Skeletal muscle satellite cell (primary cell): ENCODE results near the gene GRK7. TPM values are rescaled to one million over a fixed set of nuclear protein-coding genes. Genes with fewer than 3 reads are reported as not detected.

ENCODE experiments used
- H3K27me3 ChIP-seq: 2 replicates; pipeline ENCODE4 v1.7.0; 2013; ENCODE audit warnings: low read length; ENCODE audit not compliant: control insufficient read depth, insufficient read depth
- H3K36me3 ChIP-seq: 2 replicates; pipeline ENCODE4 v1.7.0; 2013; ENCODE audit warnings: mild to moderate bottlenecking, control low read depth, low read length; ENCODE audit not compliant: insufficient read depth
- H3K4me1 ChIP-seq: 2 replicates; pipeline ENCODE4 v1.7.0; 2013; ENCODE audit warnings: low read length; ENCODE audit not compliant: control insufficient read depth, insufficient read depth
- H3K4me2 ChIP-seq: 2 replicates; pipeline ENCODE4 v1.7.0; 2013; ENCODE audit warnings: mild to moderate bottlenecking, low read length
- H3K4me3 ChIP-seq: 2 replicates; pipeline ENCODE4 v1.7.0; 2013; ENCODE audit warnings: low read length
- H3K9ac ChIP-seq: 2 replicates; pipeline ENCODE4 v1.7.0; 2013; ENCODE audit warnings: mild to moderate bottlenecking, low read depth, low read length, moderate library complexity
- H3K9me3 ChIP-seq: replicated peaks from 2 replicates; pipeline ENCODE4 v1.7.0; 2013; ENCODE audit warnings: mild to moderate bottlenecking, control low read depth, low read length
- small RNA-seq: library from RNA; depleted of rRNA; stranded (forward); fragments of <200 nt; gene quantifications from one replicate; pipeline ENCODE3, GENCODE V24; 2012

GRK7 gene

DNA sequence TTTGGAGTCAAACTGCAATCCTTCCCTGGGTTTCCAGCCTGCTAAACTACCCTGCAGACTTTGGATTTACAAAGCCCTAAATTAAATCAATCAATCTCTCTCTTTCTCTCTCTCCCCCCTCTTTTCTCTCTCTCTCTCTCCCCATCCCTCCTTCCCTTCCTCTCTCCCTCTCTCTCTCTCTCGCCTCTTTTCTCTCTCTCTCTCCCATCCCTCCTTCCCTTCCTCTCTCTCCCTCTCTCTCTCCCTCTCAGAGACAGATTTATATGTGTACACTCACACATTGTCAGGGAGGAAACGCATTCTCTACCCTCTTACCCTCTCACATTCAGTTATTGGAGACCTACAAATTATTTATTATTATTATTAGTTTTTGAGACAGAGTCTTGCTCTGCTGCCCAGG lies 47.0 kb downstream of the GRK7 start:
- Histone ChIP-seq H3K4me2 (no peak overlapping the region), H3K9me3 (no peaks in the 10 kb centered on the region), H3K9ac (no peak overlapping the region), H3K4me1 (no peaks in the 10 kb centered on the region), H3K27me3 (no peaks in the 10 kb centered on the region), H3K4me3 (no peak overlapping the region), H3K36me3 (no peaks in the 10 kb centered on the region)

DNA sequence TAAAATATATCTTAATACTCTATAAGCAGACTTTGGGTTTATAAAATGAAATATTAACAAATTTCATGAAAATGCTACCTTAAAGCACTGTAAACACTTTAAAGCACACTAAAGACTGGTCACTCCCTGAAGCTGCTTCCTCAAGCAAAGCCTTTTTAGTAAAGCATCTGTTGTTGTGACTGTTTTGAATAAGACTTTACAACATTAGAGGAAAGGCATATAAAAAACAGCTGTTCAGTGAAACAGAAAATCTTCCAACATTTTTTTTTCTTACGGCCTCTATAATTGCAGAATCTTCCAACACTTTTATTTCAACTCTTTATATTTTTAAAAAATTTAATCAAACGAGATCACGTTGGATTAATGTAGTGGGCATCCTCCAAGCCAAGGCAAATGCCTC lies 48.1 kb downstream of the GRK7 start:
- peaks cover 2% of the 10 kb centered on the region for H3K27me3 ChIP-seq
- no peak overlapping the region for H3K4me3 ChIP-seq

DNA sequence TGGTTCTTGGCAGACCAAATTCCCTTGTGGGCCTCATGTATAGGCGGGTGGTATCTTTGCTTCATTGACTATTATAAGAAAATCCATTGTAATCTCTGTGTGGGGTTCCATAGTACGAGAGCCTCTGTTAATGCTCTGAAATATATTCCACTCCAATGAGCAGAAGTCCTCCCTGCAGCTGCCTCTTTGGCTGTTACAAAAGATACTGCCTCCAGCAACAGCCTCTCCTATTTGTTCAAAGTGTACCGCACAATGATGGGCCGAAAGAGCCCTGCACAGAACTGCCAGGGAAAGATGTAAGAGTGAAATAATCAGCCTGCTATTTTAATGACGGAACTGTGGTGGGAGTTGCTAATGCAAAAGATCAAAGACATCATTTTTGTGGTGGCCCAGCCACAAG lies 48.9 kb downstream of the GRK7 start:
- peaks cover 6% of the 10 kb centered on the region for H3K27me3 ChIP-seq
- H3K4me2 ChIP-seq, result no peak overlapping the region
- H3K9ac ChIP-seq, result no peak overlapping the region
- H3K9me3 ChIP-seq, result no peaks in the 10 kb centered on the region
- H3K4me1 ChIP-seq, result no peaks in the 10 kb centered on the region
- H3K4me3 ChIP-seq, result no peak overlapping the region
- no peaks in the 10 kb centered on the region for H3K36me3 ChIP-seq

More for the DNA sequence above, 48.1 kb downstream of the GRK7 start:
- no peak overlapping the region for H3K9ac ChIP-seq
- H3K36me3 ChIP-seq, result no peaks in the 10 kb centered on the region
- H3K4me2 ChIP-seq, result no peak overlapping the region
- H3K4me1 ChIP-seq, result no peaks in the 10 kb centered on the region
- no peaks in the 10 kb centered on the region for H3K9me3 ChIP-seq

DNA sequence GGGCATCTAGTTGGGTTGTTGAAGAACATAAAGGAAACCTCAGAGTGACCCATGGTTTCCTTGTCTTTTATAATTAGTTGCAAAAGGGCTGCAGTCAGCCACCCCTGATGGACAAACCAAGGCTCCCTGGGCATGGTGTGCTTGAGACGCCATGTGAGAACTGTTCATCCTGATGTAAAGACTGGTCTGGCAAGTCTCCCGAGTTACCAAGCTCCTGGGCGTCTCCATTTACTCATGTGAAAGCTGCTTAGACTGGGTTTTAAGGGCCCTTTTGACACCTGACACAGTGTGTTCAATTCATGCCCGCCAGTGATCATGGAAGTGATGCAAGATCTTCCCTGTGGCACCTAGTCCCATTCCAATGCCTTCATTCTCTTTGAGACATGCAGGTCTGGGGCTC lies 49.4 kb downstream of the GRK7 start:
- H3K4me2 ChIP-seq, result no peak overlapping the region
- no peak overlapping the region for H3K9ac ChIP-seq
- H3K9me3 ChIP-seq, result no peaks in the 10 kb centered on the region
- no peak overlapping the region for H3K4me3 ChIP-seq
- no peaks in the 10 kb centered on the region for H3K4me1 ChIP-seq
- H3K27me3 ChIP-seq, result peaks cover 6% of the 10 kb centered on the region
- no peaks in the 10 kb centered on the region for H3K36me3 ChIP-seq

Small RNA genes lying within 50 kb of the gene (small RNA-seq; reads per million reads assigned to genes)
- gene AC112771.1, result not detected
